NCI-H2196 treated with DMSO at 0.1 percent for 48 hours (cell line): Measurements from ENCODE around the gene COMMD1.

Experiments
- DNase-seq: peaks from one replicate; lab custom pipeline; 2025; ENCODE audit not compliant: unreplicated experiment; lab: John Stamatoyannopoulos, UW

The COMMD1 gene

GRCh38 chr2:62175728-62176127, 270.3 kb downstream of the COMMD1 start:
- no peak for DNase-seq

GRCh38 chr2:62176801-62177200, 271.3 kb downstream of the COMMD1 start:
- no peak for DNase-seq

- no peak for DNase-seq
Observed at GRCh38 chr2:62177392-62178049, 272.0 kb downstream of the COMMD1 start.

- no peak for DNase-seq
Observed at GRCh38 chr2:62178741-62179271, 273.3 kb downstream of the COMMD1 start.

GRCh38 chr2:62180975-62181374, 275.5 kb downstream of the COMMD1 start:
- DNase-seq: no peak

- DNase-seq: no peak
Observed at GRCh38 chr2:62181843-62182242, 276.4 kb downstream of the COMMD1 start.

- no peak for DNase-seq
Observed at GRCh38 chr2:62184512-62185230, 279.2 kb downstream of the COMMD1 start.
